ENCODE results near the gene SMIM20.

Gene SMIM20

GRCh38 chr4:25969374-25970155 is 55.5 kb downstream of the SMIM20 start:
- TF ChIP-seq EZH2 (optimal IDR thresholded peaks at IDR 0.05; ENCODE audit: low read depth, low read length) (no peak), CTCF (IDR thresholded peaks at IDR 0.05; ENCODE audit: low read length) (no peak), EZH2phosphoT487 (IDR thresholded peaks at IDR 0.05; ENCODE audit: low read length) (no peak)
- Histone ChIP-seq H3K9me2 (replicated peaks; ENCODE audit: insufficient read depth, low read length) (no peaks in the 10 kb centered on the region), H3K36me3 (replicated peaks; ENCODE audit: insufficient read depth, low read length) (no peaks in the 10 kb centered on the region), H3K27me3 (replicated peaks; ENCODE audit: insufficient read depth, low read length) (no peaks in the 10 kb centered on the region), H3K79me2 (ENCODE audit: low read length) (no peaks in the 10 kb centered on the region), H3K4me3 (ENCODE audit: low read length) (no peak overlapping the region), H3K9ac (ENCODE audit: low read length) (no peak overlapping the region), H3K27ac (ENCODE audit: low read length) (no peak overlapping the region), H3K4me2 (ENCODE audit: low read depth, low read length) (no peak overlapping the region), H2AFZ (ENCODE audit: low read length) (no peak overlapping the region), H3K4me1 (ENCODE audit: low read length) (no peaks in the 10 kb centered on the region), H4K20me1 (ENCODE audit: insufficient read depth, low read length) (no peaks in the 10 kb centered on the region), H3F3A (ENCODE audit: insufficient read depth, low read length) (no peaks in the 10 kb centered on the region), H3K9me3 (replicated peaks; ENCODE audit: insufficient read depth, low read length) (no peaks in the 10 kb centered on the region)
- DNase-seq = no peak

GRCh38 chr4:25970226-25970675 is 56.2 kb downstream of the SMIM20 start:
- no peaks in the 10 kb centered on the region for H3K79me2 ChIP-seq (ENCODE audit: low read length)
- no peaks in the 10 kb centered on the region for H3K36me3 ChIP-seq (replicated peaks; ENCODE audit: insufficient read depth, low read length)
- H3K9ac ChIP-seq (ENCODE audit: low read length) = no peak overlapping the region
- TF ChIP-seq EZH2 (optimal IDR thresholded peaks at IDR 0.05; ENCODE audit: low read depth, low read length) (no peak), CTCF (IDR thresholded peaks at IDR 0.05; ENCODE audit: low read length) (no peak), EZH2phosphoT487 (IDR thresholded peaks at IDR 0.05; ENCODE audit: low read length) (no peak)
- no peak overlapping the region for H3K4me2 ChIP-seq (ENCODE audit: low read depth, low read length)
- no peaks in the 10 kb centered on the region for H3K9me3 ChIP-seq (replicated peaks; ENCODE audit: insufficient read depth, low read length)
- no peak for DNase-seq
- H3K4me3 ChIP-seq (ENCODE audit: low read length) = no peak overlapping the region
- H4K20me1 ChIP-seq (ENCODE audit: insufficient read depth, low read length) = no peaks in the 10 kb centered on the region
- no peaks in the 10 kb centered on the region for H3K4me1 ChIP-seq (ENCODE audit: low read length)
- no peaks in the 10 kb centered on the region for H3K27me3 ChIP-seq (replicated peaks; ENCODE audit: insufficient read depth, low read length)
- H3F3A ChIP-seq (ENCODE audit: insufficient read depth, low read length) = no peaks in the 10 kb centered on the region
- H3K27ac ChIP-seq (ENCODE audit: low read length) = no peak overlapping the region
- no peaks in the 10 kb centered on the region for H3K9me2 ChIP-seq (replicated peaks; ENCODE audit: insufficient read depth, low read length)
- H2AFZ ChIP-seq (ENCODE audit: low read length) = no peak overlapping the region

GRCh38 chr4:25970691-25971432 is 56.8 kb downstream of the SMIM20 start:
- Histone ChIP-seq H3F3A (ENCODE audit: insufficient read depth, low read length) (no peaks in the 10 kb centered on the region), H3K9ac (ENCODE audit: low read length) (no peak overlapping the region), H3K4me3 (ENCODE audit: low read length) (no peak overlapping the region), H3K79me2 (ENCODE audit: low read length) (no peaks in the 10 kb centered on the region), H3K36me3 (replicated peaks; ENCODE audit: insufficient read depth, low read length) (no peaks in the 10 kb centered on the region), H3K9me2 (replicated peaks; ENCODE audit: insufficient read depth, low read length) (no peaks in the 10 kb centered on the region), H3K4me1 (ENCODE audit: low read length) (no peaks in the 10 kb centered on the region), H3K9me3 (replicated peaks; ENCODE audit: insufficient read depth, low read length) (no peaks in the 10 kb centered on the region), H4K20me1 (ENCODE audit: insufficient read depth, low read length) (no peaks in the 10 kb centered on the region), H3K27ac (ENCODE audit: low read length) (no peak overlapping the region), H2AFZ (ENCODE audit: low read length) (no peak overlapping the region), H3K4me2 (ENCODE audit: low read depth, low read length) (no peak overlapping the region), H3K27me3 (replicated peaks; ENCODE audit: insufficient read depth, low read length) (no peaks in the 10 kb centered on the region)
- no peak for DNase-seq
- no peak for TF ChIP-seq EZH2phosphoT487 (IDR thresholded peaks at IDR 0.05; ENCODE audit: low read length)
- TF ChIP-seq CTCF (IDR thresholded peaks at IDR 0.05; ENCODE audit: low read length) = no peak
- no peak for TF ChIP-seq EZH2 (optimal IDR thresholded peaks at IDR 0.05; ENCODE audit: low read depth, low read length)

Measured in MM.1S (cell line).